AG04449 (cell line): Measurements from ENCODE around the gene DGCR2.
"Not testable (repeated sequence)": the region's sequence is repeated elsewhere in the genome, so short reads cannot be mapped to it uniquely, and the experiment has no call there.

Experiments
- CTCF ChIA-PET: fragments of 350-600 bp; formaldehyde crosslinking; extraction: SDS; loops from one replicate; lab custom pipeline; 2021; ENCODE audit warnings: antibody characterized with exemption; lab: Yijun Ruan, JAX
- POLR2A ChIA-PET: fragments of 400-600, 350-600 bp; formaldehyde crosslinking; extraction: SDS; loops from one replicate; lab custom pipeline; 2020; ENCODE audit warnings: antibody characterized with exemption, inconsistent platforms; lab: Yijun Ruan, JAX
- DNase-seq: peaks from one replicate; pipeline ENCODE4 v3.0.0-alpha.2; 2010; ENCODE audit warnings: low read depth, low spot score
- H3K4me3 ChIP-seq: 2 replicates; pipeline ENCODE4 v1.5.1; 2011; ENCODE audit warnings: low read depth, mild to moderate bottlenecking, control low read depth, low read length
- TF ChIP-seq, protein P1 (sequence below): IDR thresholded peaks from one replicate; pipeline ENCODE4 v1.5.1; 2011; ENCODE audit warnings: mild to moderate bottlenecking, moderate library complexity, low read length, control low read depth, inconsistent platforms; ENCODE audit not compliant: insufficient read depth; ENCODE audit errors: missing control alignments

The DGCR2 gene

DNA sequence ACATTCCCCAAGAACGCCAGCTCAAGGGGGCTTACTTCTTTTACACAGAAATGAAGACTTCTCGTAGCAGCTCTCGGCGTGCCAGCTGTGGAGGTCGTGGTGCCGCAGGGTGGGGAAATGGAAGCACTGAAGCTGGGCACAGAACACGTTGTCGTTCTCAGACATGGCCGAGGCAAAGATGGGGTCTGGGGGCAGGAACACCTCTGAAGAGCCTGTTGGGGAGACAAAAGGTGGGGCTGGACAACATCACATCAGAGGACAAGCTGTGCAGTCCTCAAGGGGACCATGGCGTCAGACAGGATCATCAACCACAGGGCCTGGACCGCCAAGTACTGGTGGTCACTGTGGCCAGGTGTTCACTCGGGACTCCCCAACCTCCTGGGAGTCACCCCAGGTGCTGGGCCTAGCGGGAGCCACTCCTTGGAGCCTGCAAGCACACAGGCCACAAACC, 65.2 kb downstream of the DGCR2 start:
- POLR2A ChIA-PET = interaction anchor here (0.6 kb wide), 1 partner anchor 42 kb away, joined by 4 read pairs; no protein-coding TSS in a partner anchor
- H3K4me3 ChIP-seq = no peak overlapping the region
- no peak for DNase-seq
- CTCF ChIA-PET = interaction anchor here (1.1 kb wide), 1 partner anchor 9 kb away, joined by 3 read pairs; no protein-coding TSS in a partner anchor
- TF ChIP-seq, protein P1, sequence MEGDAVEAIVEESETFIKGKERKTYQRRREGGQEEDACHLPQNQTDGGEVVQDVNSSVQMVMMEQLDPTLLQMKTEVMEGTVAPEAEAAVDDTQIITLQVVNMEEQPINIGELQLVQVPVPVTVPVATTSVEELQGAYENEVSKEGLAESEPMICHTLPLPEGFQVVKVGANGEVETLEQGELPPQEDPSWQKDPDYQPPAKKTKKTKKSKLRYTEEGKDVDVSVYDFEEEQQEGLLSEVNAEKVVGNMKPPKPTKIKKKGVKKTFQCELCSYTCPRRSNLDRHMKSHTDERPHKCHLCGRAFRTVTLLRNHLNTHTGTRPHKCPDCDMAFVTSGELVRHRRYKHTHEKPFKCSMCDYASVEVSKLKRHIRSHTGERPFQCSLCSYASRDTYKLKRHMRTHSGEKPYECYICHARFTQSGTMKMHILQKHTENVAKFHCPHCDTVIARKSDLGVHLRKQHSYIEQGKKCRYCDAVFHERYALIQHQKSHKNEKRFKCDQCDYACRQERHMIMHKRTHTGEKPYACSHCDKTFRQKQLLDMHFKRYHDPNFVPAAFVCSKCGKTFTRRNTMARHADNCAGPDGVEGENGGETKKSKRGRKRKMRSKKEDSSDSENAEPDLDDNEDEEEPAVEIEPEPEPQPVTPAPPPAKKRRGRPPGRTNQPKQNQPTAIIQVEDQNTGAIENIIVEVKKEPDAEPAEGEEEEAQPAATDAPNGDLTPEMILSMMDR = no peak

DNA sequence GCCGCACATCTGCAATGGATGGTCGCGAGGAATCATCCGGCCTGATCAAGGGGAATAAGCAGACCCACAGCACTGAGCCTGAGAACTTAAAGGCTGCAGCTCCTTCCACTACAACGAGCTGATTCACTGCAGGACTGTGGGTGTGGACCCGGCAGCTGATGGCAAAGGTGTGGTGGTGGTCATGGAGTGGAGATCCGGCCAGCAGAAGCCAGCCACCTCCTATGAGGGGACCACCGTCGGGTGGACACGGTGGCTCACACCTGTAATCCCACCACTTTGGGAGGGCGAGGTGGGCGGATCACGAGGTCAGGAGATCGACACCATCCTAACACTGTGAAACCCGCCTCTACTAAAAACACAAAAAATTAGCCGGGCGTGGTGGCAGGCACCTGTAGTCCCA, 66.4 kb downstream of the DGCR2 start:
- DNase-seq = no peak
- TF ChIP-seq, protein P1 = no peak
- ChIA-PET POLR2A (no interaction called here), CTCF (no interaction called here)
- no peak overlapping the region for H3K4me3 ChIP-seq

DNA sequence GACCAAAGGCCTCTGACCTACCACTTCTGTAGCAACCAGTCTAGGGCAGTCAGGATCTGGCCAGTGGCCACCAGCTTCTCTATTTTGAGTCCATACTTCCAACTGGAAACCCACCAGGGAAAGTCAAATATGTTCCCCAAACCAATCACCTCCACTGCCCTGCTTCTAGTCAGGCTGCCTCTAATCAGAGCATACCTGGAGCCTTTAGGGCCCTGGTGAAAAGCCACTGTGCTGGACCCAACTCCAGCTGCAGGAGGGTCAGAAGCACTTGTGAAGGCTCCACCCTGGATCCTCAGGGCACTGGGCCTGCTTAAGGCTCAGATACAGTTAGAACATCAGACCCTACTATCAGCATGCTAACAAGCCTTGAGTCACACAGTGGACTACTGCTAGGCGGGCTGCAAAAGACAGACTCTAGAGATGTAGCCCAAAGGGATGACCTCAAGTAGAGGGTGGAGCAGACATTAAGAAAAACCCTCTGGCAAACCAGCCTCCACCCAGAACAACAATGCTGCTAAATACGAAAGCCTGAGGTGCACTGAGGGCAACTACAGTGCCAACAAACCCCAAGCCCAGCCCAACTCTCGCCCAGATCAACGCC, 69.2 kb downstream of the DGCR2 start:
- POLR2A ChIA-PET = no interaction called here

DNA sequence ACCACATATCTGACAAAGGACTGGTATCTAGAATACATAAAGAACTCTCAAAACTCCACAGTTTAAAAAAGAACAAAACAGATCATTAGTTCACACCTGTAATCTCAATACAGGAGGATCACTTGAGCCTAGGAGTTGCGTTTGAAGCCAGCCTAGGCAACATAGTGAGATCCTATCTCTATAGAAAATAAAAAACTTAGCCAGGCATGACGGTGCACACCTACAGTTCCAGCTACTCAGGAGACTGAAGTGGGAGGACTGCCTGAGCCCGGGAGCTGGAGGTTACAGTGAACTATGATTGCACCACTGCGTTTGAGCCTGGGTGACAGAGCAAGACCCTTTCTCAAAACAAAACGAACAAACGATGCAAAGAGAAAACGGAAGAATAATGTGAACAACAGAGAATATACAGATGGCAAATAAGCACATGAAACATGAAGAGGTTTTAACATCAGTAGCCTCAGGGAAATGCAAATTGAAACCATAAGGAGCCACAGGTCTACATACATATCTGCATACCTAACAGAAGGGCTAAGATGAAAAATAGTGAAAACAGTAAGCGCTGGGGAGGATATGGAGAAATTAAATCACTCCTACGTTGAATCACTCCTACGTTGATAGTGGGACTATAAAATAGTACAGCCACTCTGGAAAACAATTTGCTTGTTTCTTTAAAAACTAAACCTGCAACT, 70.7 kb downstream of the DGCR2 start:
- POLR2A ChIA-PET = interaction anchor here (0.6 kb wide), 1 partner anchor 127 kb away, joined by 4 read pairs; the partner anchor contains the start of gene SLC25A1
- no peak overlapping the region for H3K4me3 ChIP-seq
- DNase-seq = no peak
- TF ChIP-seq, protein P1 = no peak
- CTCF ChIA-PET = interaction anchor here (1.7 kb wide), 1 partner anchor 93 kb away, joined by 6 read pairs; the partner anchor contains the start of gene ESS2

More for the DNA sequence above, 69.2 kb downstream of the DGCR2 start:
- DNase-seq = no peak
- H3K4me3 ChIP-seq = no peak overlapping the region
- CTCF ChIA-PET = no interaction called here
- TF ChIP-seq, protein P1 = no peak

DNA sequence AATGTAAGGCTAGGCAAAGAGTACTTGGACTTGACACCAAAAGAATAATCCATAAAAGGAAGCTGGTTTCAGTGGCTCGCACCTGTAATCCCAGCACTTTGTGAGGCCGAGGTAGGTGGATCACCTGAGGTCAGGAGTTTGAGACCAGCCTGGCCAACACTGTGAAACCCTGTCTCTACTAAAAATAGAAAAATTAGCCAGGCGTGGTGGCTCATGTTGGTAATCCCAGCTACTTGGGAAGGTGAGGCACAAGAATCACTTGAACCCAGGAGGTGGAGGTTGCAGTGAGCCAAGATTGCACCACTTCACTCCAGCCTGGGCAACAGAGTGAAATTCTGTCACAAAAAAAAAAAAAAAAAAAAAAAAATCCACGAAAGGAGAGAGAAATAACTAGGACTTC, 71.4 kb downstream of the DGCR2 start:
- H3K4me3 ChIP-seq, POLR2A ChIA-PET, DNase-seq: not testable (repeated sequence)
- CTCF ChIA-PET = interaction anchor here (1.7 to 2.0 kb wide), 2 partner anchors 14 to 94 kb away, joined by 6 read pairs; partner anchors contain the start of gene ESS2

DNA sequence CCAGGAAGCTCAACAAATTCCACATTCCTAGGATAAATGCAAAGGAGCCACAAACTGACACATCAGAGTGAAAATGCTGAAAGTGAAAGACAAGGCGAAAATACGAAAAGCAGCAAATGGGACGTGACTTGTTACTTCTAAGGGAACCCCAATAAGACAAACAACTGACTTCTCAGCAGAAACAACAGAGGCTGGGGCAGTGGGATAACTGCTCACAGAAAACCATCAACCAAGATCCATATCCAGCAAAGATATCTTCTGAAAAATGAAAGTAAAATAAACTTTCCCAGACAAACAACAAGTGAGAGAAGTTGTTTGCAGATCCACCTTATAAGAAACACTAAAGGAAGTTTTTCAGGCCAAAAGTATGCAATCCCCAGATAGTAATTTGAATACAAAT, 72.1 kb downstream of the DGCR2 start:
- DNase-seq = no peak
- POLR2A ChIA-PET = interaction anchor here (0.7 kb wide), 1 partner anchor 16 kb away, joined by 3 read pairs; no protein-coding TSS in a partner anchor
- TF ChIP-seq, protein P1 = no peak
- H3K4me3 ChIP-seq = no peak overlapping the region
- CTCF ChIA-PET = interaction anchor here (1.1 to 2.0 kb wide), 3 partner anchors 12 to 95 kb away, joined by 3 to 6 read pairs (median 6); partner anchors contain the start of gene ESS2
